Activated CD8-positive, alpha-beta memory T cell treated with anti-CD3 and anti-CD28 coated beads, Interleukin-2, amount 50 U/mL, for 48 hours (primary cell): ENCODE results near the gene ARHGEF37.
"Not testable (repeated sequence)": the region's sequence is repeated elsewhere in the genome, so short reads cannot be mapped to it uniquely, and the experiment has no call there.

ENCODE experiments used
- DNase-seq: peaks from one replicate; pipeline ENCODE4 v3.0.0-alpha.2; 2020

ARHGEF37 gene

DNA sequence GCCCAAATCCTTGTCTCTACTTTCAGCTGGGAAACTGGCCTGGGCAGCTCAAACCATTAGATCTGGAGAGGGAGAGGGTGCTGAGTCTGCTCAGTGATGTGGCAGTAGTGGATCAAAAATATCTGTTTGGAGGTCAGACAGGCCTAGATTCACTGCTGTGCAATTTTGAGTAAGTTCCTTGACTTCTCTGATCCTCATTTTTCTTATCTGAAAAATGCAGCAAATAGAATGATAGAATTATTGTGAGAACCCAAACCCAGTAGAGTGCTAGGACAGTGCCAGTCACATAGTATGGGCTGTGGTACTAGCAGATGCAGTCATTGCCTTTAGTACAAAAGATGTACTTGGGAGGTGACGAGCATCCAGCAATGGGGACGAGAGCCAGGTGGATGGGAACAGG lies 50.2 kb downstream of the ARHGEF37 start:
- no peak for DNase-seq

DNA sequence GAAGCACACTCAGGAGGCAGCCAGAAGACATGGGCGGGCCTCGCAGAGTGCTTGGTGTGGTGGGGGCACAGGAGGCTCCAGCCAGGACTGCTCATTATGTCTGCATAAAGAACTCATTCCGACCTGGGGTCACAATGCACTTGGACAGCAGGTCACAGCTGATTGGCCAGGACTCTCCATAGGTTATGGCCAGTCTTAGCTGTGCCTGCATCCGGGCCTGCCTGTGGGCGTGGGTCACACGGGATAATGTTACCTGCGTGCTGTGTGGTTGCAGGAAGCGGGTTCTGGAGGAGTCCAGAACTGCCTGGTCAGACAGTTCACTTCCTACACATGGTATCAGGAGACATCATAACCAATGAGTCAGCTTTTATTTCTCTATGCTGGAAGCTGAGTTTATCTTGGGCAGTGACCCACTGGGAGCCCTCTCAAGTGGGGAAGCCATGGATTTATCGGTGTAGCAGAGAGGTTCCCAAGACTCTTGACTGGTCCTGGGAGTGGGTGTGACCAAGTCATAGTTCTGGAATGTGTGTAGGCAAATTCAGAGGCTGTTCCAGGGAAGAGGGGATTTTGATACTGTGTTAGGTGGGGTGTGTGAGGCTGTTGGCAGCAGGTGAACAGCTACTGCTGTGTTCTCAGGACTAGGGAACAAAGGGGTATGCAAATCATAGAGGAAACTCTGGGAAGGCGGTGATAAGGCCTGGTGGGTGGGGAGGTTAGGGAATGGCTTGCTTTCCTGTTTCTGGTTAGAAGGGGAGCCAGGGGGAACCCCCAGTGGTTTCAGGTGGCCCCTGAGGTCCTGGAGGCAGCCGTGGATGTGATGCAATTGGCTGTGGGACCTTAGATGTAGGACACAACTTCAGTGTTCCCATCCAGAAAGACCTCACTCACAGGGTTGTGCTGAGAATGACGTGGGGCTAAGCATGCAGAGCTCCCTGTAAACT lies 51.3 kb downstream of the ARHGEF37 start:
- no peak for DNase-seq

DNA sequence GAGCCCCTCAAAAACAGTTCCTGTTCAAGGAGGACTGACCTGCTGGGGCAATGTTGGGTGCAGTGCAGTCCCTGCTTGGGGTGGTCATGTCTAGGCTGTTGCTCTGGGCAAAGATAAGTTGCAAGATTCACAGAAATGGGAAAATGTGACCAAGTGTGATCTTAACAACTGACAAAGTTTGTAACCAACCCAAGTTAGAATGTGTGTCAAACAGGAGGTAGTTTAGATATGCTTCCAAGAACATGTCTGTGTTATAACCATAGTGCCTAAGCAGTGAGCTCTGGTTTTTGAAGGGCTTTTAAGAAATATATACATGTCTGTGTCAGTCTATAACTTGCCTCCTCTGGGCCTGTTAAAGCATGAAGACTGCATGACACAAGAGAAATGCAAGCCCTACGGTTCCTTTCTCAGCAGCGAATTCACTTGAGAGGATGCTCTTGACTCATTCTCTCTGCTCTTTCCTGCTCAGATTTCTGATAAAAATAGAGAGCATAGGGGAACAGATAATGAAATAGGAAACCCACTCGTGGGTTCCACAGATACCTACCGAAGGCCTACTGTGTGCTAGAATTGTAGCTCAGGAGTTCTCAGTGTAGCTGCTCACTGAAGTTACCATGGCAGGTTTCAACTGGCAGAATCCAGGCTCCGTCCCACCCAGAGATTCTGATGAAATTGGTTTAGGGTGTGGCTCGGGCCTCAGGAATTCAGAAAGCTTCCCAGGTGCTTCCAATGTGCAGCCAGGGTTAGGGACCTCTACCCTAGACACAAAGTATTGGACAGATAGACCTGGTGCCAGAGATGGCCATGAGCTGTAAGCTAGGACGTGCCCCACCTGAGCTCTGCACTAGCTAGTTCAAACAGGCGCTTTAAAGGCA lies 52.4 kb downstream of the ARHGEF37 start:
- no peak for DNase-seq

DNA sequence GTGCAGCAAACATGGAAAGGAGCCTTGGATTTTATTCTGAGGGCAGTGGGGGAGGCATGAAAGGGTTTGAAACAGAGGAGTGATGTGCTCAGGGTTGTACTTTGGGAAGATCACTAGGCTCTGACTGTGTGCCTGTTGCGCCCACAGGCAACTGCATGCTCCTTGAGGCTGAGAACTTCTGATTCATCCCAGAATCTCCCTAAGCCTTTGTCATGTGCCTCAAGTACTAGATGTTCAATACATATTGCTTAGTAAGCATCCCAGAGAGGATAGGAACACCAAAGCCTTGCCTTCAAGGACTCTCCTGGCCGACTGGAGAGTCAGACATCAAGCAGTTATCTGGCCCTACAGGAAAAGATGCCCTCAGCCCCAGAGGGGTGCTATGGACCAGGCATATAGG lies 54.1 kb downstream of the ARHGEF37 start:
- DNase-seq = no peak

DNA sequence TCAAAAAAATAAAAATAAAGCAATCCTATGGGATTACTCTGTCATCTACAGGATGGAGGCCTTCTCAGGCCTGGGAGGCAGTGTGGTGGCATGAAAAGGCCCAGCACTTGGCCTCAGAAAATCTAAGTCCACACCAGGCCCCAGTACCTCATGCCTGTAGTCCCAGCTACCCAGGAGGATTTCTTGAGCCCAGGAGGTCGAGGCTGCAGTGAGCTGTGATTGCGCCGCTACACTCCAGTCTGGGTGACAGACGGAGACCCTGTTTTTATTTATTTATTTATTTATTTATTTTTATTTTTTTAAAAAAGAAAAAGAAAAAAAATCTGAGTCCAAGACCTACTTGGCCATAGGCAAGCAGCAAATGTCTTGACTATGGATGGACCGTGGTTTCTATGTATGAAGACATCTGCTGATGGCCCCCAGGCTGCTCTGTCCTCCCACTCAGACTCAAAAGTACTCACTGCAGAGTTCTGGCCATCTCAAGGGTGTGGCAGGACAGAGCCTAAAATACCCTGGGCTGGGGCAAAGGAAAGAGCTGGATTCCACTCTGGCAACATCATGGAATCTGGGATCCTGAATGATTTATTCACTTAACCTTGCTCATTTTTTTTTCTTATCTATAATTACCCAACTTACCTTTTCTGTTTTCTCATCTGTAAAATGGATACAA lies 55.0 kb downstream of the ARHGEF37 start:
- DNase-seq = no peak

DNA sequence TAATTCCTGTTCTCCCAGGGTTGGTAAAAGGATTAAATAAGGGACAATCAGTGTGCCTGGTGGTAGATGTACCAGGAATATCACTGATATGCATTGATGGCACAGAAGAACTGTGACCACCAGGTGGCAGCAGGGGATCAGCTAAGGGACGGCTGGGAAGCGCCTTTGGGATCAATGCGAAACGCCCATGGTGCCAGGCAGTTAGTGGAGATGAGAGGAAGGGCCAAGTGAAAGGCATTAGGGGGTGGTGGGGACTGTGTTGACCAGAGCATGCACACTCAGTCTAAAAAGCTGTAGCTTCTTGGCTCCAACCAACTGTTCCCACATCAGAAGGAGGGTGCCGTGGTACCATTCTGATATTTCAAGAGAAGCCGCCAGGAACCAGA lies 55.6 kb downstream of the ARHGEF37 start:
- DNase-seq = no peak

DNA sequence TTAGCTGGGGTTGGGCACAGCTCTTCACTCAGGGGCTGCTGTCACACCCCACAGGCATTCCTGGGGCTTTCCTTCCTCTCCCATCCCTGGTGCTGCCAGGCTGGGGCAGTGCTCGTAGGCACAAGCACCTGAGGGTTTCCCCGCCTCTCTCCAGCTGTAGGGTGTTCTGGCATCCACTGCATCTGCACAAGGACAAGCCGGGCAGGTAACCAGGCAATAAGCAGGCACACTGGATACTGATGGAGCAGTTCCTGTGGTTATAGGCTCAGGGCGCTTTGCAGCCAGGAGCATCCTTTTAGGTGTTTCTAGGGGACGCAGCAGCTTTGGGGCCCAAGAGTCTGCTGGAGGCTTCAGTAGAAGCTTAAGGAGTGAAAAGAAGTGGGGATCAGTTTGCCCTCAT lies 56.8 kb downstream of the ARHGEF37 start:
- no peak for DNase-seq

DNA sequence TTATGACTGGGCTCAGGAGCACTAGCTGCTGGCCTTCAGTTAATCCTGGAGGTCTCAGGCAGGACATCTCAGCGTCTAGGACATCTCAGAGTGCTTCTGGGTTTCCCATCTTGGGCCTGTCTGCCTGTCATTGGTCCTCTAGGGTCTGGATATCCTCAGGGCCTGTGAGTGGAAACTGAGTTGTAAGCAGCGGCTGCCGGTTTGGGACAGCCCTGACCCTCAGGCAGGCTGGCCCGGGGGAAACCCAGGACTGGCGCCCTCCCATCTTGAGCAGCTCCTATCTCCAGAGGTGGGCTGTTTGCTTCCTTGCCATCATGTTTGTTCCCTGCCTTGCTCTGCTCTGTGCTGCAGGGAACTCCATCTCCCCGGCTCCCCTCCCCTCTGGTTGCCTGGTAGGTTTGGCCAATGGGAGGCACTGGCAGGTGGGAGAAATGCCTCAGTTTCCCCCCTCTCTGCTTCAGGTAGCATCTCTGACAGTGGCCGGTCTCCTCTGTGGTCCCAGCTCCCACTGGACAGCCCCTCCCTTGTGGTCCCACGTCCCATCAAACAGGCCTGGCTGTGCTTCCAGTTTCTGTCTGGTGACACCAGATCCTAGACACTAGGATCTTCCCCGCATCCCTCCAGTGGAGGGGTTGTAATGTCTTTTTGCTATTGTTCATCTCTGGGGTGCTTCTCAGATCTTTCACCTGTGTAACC lies 57.4 kb downstream of the ARHGEF37 start:
- DNase-seq = no peak

DNA sequence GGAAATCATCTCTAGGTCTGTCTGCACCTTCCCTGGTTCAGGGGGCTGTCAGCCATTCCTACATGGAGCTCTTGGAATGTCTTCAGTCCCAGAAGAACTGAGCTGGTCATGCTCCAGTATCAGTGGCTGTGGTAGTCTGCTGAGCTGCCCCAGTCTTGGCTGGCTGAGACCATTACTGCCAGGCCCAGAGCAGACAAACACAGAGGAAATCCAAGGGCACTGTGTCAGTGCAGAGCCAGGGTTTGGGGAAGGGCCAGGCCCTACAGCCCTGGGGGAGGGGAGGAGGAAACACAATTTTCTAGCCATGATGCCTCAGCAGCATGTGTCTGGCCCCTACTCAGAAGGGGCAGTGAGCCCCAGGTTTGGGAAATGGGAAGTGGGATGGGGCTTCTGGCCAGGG lies 58.4 kb downstream of the ARHGEF37 start:
- no peak for DNase-seq

DNA sequence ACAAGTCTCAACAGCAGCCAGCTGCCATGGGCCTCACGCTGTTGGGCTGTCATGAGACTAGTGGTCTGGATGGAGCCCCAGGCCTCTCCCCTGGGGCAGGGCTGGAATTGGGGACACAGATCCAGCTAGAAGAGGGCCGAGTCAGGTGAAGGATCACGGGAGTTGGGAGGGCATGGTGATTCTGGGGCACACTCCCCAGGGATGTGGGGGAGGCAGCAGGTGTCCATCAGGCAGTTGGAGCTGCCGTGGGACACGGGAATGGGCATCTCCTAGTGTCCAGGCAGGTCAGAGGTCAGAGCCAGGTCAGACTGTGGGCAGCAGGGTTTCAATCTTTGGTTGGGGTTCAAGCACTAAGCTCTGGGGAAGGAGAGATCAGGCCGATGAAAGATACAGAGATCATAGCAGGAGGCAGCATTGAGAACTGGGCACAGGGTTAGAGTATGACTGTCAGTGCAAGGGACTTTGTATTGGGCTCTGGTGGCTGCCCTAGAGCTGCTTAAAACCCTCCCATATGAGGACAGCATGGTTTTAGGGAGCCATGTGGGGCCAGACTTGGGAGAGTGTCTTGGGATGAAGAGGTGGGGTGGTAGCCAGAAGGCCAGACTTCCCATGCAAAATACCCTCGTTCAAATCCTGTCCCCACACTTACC lies 59.2 kb downstream of the ARHGEF37 start:
- no peak for DNase-seq

DNA sequence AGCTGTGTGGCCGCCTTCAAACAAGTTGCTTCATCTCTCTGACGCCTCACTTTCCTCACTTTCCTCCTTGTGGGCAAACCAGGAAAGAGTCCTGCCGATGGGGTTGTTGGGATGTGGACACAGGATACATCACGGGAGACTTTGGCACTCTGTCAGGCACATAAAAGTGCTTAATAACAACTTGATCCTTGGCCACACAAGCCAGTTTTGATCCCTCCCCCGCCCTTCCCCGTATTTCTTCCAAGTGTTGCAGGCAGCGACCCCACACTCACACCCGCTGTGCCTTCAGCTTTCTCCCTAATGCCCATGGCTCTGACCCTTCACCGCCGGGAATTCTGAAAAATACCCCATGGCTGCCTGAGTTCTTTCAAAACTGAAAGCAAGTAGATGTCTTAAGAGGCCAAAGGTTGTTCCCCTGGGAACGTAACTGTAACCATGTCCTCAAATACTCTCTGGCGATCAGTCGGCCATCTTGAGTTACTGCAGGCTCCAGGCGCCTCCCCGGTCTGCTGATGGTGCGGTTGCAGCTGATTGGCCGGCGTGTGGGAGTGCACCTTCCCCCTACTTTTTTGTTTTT lies 59.8 kb downstream of the ARHGEF37 start:
- DNase-seq = no peak

DNA sequence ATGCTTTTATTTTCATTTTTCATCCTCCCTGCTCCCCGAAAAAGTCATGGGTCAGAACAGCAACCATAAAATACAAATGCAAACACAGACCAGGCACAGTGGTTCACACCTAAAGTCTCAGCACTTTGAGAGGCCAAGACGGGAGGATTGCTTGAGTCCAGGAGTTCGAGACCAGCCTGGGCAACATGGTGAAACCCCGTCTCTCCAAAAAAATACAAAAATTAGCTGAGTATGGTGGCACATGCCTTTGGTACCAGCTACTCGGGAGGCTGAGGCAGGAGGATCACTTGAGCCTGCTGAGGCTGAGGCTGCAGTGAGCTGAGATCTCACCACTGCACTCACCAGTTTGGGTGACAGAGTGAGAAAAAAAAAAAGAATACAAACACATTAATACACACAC lies 60.3 kb downstream of the ARHGEF37 start:
- no peak for DNase-seq

DNA sequence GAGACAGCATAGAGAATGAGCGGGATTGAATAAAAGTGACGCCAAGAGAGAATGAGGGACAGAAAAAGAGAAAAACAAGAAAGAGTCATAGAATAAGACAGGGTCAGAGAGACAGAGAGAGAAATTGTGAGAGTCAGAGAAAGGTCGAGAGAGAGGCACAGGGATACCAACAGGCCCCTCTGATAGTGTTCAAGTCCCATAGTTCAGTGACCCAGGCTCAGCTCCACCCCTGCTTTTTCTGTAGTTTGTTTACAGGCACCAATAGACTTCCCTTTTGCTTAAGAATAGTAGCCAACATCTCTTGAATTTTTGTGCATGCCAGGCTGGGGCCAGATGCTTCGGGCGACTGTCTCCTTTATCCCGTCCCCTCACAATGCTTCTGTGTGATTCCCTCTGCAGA lies 62.5 kb downstream of the ARHGEF37 start:
- no peak for DNase-seq

DNA sequence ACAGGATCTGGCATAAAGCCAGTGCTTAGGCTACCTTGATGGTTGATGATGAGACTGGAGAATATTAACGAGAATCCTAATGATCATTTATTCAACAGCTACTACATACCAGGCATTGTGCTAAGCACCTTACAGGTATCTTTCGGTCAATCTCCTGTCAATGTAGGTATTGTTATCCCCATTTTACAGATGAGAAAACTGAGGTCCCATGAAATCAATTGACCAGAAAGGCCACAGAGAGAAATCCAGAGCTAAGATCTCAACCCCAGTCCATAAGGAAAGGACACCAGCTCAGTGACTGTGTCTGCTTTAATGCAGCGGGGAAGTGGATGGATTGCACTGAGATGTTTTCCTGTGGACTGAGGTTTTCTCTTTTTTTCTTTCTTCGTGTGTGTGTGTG lies 63.3 kb downstream of the ARHGEF37 start:
- DNase-seq = no peak

DNA sequence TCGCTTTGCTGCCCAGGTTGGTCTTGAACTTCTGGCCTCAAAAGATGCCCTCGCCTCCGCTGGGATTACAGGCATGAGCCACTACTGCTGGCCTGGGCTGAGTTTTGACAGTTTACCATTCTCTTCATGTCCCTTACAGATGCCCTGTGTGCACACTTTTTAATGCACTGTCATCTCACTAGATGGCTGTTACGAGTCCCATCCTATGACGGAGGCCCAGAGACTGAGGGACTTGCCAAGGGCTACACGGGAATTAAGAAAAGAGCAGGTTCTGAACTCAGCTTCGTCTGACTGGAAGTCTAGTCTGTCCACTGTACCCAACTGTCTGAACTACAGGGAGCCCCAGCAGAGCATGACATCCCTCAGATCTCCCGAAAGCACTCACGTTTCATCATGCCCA lies 63.9 kb downstream of the ARHGEF37 start:
- DNase-seq = no peak

DNA sequence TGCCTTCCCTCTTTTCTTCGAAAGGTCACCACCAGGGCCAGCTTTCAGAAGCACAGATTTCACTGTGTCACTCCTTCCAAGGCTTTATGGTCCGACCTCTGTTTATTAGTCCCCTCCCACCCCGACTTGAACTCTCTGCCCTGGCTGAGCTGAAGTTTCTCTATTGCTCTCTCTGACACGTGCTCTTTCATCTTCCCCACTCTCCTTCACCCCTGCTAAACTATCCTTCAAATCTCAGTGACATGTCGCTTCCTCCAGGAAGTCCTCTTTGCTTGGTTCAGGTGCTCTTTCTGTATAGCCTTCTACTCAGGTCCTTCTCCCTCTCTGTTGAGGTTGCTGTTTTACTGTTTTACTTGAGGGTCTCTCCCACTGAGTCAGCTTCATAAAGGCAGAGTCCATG lies 64.4 kb downstream of the ARHGEF37 start:
- no peak for DNase-seq

DNA sequence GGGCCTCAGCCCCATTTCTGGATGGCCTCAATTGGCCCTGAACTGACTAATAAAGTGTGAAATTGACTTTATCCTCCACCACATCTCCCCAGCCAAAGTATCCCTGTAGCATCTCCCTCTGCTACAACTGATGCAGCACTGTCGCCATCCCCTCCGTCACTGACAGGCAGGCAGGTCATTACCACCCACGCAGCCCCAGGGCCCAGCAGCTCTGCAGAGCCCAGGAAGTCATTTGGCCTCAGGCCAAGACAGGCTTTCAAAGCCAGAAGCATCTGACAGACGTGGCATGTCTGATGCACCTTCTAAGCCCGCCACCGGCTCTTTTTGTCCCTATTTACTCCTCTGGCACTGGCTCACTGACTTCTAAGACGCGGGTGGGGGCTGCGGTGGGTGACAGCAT lies 65.3 kb downstream of the ARHGEF37 start:
- DNase-seq = no peak

DNA sequence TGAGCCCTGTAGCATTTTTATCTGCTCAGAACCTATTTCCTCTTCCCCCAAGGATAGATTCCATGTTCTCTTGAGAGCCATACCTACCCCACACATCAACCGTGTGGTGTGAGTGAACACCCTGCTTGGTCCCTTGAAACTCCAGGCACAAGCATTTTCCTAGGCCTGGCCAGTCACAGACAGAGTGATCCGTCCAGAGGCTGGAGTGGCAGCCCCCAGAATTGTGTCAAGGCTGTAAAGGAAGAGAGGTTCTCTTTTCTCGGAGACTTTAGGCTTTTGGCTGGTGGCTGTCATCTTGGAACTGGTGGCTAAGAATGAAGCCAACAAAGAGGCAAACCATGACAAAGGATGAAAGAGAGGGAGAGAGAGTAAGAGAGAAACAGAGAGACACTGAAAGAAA lies 66.0 kb downstream of the ARHGEF37 start:
- DNase-seq = no peak

DNA sequence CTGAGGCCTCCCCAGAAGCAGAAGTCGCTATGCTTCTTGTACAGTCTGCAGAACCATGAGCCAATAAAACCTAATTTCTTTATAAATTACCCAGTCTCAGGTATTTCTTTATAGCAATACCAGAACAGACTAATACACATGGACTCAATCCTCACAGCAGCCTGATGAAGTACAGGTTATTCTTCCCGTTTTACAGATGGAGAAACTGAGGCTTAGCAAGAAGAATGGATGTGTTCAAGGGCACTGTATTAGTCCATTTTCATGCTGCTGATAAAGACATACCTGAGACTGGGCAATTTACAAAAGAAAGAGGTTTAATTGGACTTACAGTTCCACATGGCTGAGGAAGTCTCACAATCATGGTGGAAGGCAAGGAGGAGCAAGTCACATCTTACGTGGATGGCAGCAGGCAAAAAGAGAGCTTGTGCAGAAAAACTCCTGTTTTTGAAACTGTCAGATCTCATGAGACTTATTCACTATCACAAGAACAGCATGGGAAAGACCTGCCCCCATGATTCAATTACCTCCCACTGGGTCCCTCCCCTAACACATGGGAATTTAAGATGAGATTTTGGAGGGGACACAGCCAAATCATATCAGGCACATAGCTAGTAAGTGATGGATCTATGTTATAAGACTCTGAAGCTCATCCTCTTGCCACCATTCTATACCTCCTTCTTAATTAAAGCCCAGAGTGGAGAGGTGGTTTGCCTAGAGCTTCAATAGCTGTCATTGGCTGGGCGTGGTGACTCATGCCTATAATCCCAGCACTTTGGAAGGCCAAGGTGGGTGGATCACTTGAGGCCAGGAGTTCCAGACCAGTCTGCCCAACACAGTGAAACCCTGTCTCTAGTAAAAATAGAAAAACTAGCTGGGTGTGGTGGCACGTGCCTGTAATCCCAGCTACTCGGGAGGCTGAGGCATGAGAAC lies 67.4 kb downstream of the ARHGEF37 start:
- not testable (repeated sequence) for DNase-seq

DNA sequence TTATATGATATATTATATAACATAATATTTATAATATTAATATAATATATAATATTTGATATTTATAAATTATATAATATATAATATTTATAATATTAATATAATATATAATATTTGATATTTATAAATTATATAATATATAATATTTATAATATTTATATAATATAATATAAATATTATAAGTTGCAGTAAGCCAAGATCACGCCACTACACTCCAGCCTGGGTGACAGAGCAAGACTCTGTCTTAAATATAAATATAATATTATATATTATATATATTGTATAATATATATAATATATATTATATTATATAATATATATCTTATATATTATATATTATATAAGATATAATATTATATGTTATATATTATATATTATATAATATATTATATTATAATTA lies 68.4 kb downstream of the ARHGEF37 start:
- DNase-seq = not testable (repeated sequence)

DNA sequence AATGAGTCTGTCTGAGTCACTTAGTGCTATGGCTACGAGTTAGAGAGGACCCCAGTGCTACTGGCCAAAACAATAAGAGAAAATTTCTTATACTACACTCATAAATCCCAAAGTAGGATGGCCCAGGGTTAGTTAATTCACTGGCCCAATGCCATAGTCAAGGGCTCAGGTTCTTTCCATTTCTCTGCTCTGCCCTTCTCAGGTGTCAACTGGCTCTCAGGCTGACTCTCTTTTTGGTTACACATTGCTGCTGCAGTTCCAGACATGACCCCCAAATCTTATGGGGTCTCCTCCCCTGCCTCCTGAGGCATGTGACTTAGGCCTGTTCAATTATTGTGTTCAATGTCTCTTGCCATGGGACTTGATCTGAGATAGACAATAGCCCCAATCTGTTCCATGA lies 70.4 kb downstream of the ARHGEF37 start:
- DNase-seq = peak; percentile 52
